ENCODE results near the gene P3H1. TPM values are rescaled to one million over a fixed set of nuclear protein-coding genes. Genes with fewer than 3 reads are reported as not detected.

The P3H1 gene
- total and polyA plus RNA-seq, 7 donors: 1.8 to 23.3 (median 17.9) TPM

DNA sequence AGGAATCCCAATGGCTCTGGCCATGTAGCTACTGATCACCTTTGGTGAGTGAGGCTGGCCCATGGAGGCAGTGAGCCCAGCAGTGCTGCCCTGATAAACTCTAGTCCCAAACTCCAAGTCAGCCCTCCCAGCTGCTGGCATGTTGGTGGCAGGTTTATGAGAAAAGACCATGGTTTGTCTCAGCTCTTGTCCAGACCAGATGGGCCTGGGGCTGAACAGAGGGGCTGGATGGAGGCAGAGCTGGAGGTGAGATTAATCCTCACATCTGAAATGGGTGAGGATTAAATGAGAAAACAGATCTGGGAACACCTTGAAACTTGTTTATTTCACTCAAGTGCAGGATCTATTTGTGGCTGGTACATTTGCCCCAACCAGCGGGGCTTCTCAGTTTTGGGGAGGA is 21.2 kb upstream of the P3H1 start:
- Histone ChIP-seq H3K4me1 (peaks cover 0 to 11% (median 11%) of the 10 kb centered on the region in 4 donors), H3K27ac (no peak overlapping the region), H3K4me3 (no peak overlapping the region), H3K27me3 (no peaks in the 10 kb centered on the region), H3K36me3 (no peaks in the 10 kb centered on the region), H3K9me3 (no peaks in the 10 kb centered on the region)
- TF ChIP-seq, protein P1, sequence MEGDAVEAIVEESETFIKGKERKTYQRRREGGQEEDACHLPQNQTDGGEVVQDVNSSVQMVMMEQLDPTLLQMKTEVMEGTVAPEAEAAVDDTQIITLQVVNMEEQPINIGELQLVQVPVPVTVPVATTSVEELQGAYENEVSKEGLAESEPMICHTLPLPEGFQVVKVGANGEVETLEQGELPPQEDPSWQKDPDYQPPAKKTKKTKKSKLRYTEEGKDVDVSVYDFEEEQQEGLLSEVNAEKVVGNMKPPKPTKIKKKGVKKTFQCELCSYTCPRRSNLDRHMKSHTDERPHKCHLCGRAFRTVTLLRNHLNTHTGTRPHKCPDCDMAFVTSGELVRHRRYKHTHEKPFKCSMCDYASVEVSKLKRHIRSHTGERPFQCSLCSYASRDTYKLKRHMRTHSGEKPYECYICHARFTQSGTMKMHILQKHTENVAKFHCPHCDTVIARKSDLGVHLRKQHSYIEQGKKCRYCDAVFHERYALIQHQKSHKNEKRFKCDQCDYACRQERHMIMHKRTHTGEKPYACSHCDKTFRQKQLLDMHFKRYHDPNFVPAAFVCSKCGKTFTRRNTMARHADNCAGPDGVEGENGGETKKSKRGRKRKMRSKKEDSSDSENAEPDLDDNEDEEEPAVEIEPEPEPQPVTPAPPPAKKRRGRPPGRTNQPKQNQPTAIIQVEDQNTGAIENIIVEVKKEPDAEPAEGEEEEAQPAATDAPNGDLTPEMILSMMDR (IDR thresholded peaks at IDR 0.05): no peak
- TF ChIP-seq POLR2AphosphoS5 (IDR thresholded peaks at IDR 0.05): no peak
- TF ChIP-seq POLR2A (IDR thresholded peaks at IDR 0.05): no peak
- TF ChIP-seq EP300 (IDR thresholded peaks at IDR 0.05): no peak
- intact Hi-C loops (cut with DNase I): no loop called here
- WGBS, 2 donors: 99 to 100% methylated on average over 1 of the region's 1 CpG
- DNase-seq: no peak

DNA sequence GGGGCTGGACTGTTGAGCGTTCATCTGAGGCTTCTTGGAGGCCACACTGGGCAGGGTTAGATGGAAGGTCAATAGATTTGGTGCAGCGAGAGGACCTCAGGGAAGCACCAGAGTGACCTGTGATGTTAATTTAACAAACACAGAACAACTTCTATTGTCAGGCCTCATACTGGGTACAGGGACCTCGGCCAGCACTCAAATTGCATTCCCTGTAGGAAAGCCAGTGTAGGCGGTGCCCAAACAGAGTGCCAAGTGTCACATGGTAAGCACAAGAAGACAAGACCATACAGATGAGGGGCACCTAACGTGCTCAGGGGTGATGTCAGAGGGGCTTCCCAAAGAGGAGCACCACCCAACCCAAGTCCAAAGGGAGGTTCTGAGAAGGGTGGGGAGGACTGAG is 19.3 kb upstream of the P3H1 start:
- DNase-seq: no peak
- no peaks in the 10 kb centered on the region for H3K9me3 ChIP-seq
- TF ChIP-seq, protein P1 (IDR thresholded peaks at IDR 0.05): no peak
- TF ChIP-seq POLR2A (IDR thresholded peaks at IDR 0.05): no peak
- TF ChIP-seq EP300 (IDR thresholded peaks at IDR 0.05): no peak
- no peak for TF ChIP-seq POLR2AphosphoS5 (IDR thresholded peaks at IDR 0.05)
- 88 to 95% methylated on average over 5 of the region's 5 CpGs for WGBS, 2 donors
- intact Hi-C loops (cut with DNase I): no loop called here
- no peak overlapping the region for H3K27ac ChIP-seq
- H3K27me3 ChIP-seq: no peaks in the 10 kb centered on the region
- H3K36me3 ChIP-seq: peaks cover 0 to 6% (median under 1%) of the 10 kb centered on the region in 4 donors
- peaks cover 0 to 11% (median 11%) of the 10 kb centered on the region in 4 donors for H3K4me1 ChIP-seq
- no peak overlapping the region for H3K4me3 ChIP-seq

DNA sequence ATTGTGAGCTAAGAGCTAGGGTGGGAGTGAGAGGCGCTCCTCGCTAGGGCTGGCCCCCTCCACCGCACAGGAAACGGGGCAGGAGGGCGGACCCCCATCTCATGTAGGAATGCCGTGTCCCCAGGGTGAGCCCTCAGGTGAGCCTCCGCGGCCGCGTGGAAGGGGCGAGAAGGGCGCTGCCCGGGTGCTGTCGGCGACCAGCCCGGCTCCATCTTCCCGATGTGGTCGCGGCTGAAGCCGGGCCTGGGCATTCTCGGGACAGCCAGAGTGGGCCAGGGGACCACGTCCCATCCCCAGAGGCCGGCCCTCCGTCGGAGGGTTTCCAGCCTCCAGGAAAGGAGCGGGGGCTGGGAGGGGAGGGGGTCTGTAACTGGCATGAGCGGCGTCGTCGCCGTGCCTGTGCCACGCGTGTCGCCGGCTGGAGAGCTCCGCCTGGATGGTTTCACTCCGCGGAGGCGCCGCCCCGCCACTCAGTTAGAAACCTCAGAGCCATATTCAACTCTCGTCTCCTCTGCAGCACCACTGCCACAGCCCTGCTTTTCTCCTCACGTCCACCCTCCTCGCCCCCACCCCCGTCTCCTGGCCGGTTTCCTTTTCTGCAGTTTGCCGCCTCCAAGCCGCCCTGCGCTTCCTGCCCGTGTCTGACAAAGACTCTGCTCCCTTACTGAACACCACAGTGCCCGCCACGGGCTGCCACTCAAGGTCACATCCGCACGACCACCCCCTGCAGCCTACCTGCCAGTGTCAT is 18.3 kb upstream of the P3H1 start, which contains the start of gene TMEM269:
Gene TMEM269 (plus strand): TSS at position 46 of the 748 bp plus-strand sequence. CDS start 4,903 bp downstream, outside the sequence.
- Histone ChIP-seq H3K9me3 (no peaks in the 10 kb centered on the region), H3K27me3 (no peaks in the 10 kb centered on the region), H3K27ac (no peak within 1 kb of the TSS), H3K4me1 (peaks cover 0 to 11% (median 11%) of the 10 kb centered on the region in 4 donors), H3K36me3 (peaks cover 0 to 15% (median 4%) of the 10 kb centered on the region in 4 donors), H3K4me3 (peak within 1 kb of the TSS; percentile 39 to 53 (median 45))
- peak; percentile 64 for DNase-seq
- intact Hi-C loops (cut with DNase I): no loop called here
- 10 to 16% methylated on average over 54 of the region's 54 CpGs for WGBS, 2 donors
- no peak for TF ChIP-seq POLR2AphosphoS5 (IDR thresholded peaks at IDR 0.05)
- TF ChIP-seq, protein P1 (IDR thresholded peaks at IDR 0.05): no peak
- TF ChIP-seq POLR2A (IDR thresholded peaks at IDR 0.05): no peak
- TF ChIP-seq EP300 (IDR thresholded peaks at IDR 0.05): no peak

DNA sequence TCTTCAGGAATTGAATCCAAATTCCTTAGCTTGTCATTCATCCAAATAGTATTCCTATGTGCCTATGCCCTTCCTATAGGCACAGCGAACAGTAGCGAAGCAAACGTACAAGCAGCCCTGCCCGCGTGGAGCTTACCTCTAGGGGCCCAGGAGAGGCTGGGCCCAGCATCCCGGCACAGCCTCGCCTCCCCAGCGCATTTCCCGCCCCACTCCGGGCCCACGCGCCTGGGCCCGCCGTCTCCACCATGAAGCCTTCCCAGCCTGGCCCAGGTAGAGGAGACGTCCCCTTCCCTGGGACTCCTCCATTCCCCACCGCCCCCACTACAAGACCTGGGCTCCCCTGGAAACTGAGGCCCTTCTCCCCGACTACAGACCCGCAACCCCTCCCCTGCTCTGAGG is 17.7 kb upstream of the P3H1 start:
- H3K36me3 ChIP-seq: peaks cover 0 to 21% (median 4%) of the 10 kb centered on the region in 4 donors
- WGBS, 2 donors: 89 to 92% methylated on average over 18 of the region's 18 CpGs
- no peaks in the 10 kb centered on the region for H3K9me3 ChIP-seq
- no peaks in the 10 kb centered on the region for H3K27me3 ChIP-seq
- no peak for DNase-seq
- intact Hi-C loops (cut with DNase I): no loop called here
- H3K27ac ChIP-seq: no peak overlapping the region
- H3K4me1 ChIP-seq: peaks cover 0 to 11% (median 11%) of the 10 kb centered on the region in 4 donors
- no peak for TF ChIP-seq POLR2AphosphoS5 (IDR thresholded peaks at IDR 0.05)
- no peak for TF ChIP-seq POLR2A (IDR thresholded peaks at IDR 0.05)
- no peak for TF ChIP-seq EP300 (IDR thresholded peaks at IDR 0.05)
- TF ChIP-seq, protein P1 (IDR thresholded peaks at IDR 0.05): no peak
- H3K4me3 ChIP-seq: peak overlapping the region in 3 of 4 donors; percentile 40 to 53 (median 50)
